ENCODE results near the gene TSPAN18. TPM values are rescaled to one million over a fixed set of nuclear protein-coding genes. Genes with fewer than 3 reads are reported as not detected.

Gene TSPAN18
- total RNA-seq, 6 donors from 2014 or later = 8.2 to 48.6 (median 17.5) TPM

DNA sequence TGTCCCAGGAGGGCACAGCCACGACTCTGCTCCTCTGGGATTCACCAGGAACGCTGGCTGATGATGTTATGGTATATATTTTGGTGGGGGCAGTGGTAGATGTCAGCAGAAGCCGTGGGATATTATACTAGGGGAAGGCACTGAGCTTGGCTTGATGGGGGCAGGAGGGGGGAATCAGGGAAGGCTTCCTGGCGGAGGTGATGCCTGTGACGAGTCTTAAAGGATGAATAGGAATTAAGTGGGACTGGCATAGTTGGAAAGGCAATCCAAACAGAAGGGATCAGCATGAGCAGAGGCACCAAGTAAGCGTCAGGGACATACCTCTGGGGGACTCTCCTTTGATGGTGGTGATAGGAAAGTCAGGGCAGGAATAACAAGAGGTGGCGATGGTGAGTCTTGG is 176.3 kb downstream of the TSPAN18 start:
- Histone ChIP-seq H3K4me3 (no peak overlapping the region), H3K4me1 (no peaks in the 10 kb centered on the region), H3K27ac (no peak overlapping the region), H3K36me3 (peaks cover 0 to 3% (median 0%) of the 10 kb centered on the region in 4 donors), H3K27me3 (no peaks in the 10 kb centered on the region), H3K9me3 (peaks cover 0 to 7% (median 0%) of the 10 kb centered on the region in 4 donors)
- WGBS, 2 donors = 72 to 80% methylated on average over 7 of the region's 7 CpGs
- ATAC-seq (ENCODE audit: low FRiP score in 2 of 2) (no peak), DNase-seq (no peak)
- TF ChIP-seq POLR2AphosphoS5 (IDR thresholded peaks at IDR 0.05) (no peak), POLR2A (IDR thresholded peaks at IDR 0.05) (no peak), EP300 (IDR thresholded peaks at IDR 0.05) (no peak)
- TF ChIP-seq, protein P1, sequence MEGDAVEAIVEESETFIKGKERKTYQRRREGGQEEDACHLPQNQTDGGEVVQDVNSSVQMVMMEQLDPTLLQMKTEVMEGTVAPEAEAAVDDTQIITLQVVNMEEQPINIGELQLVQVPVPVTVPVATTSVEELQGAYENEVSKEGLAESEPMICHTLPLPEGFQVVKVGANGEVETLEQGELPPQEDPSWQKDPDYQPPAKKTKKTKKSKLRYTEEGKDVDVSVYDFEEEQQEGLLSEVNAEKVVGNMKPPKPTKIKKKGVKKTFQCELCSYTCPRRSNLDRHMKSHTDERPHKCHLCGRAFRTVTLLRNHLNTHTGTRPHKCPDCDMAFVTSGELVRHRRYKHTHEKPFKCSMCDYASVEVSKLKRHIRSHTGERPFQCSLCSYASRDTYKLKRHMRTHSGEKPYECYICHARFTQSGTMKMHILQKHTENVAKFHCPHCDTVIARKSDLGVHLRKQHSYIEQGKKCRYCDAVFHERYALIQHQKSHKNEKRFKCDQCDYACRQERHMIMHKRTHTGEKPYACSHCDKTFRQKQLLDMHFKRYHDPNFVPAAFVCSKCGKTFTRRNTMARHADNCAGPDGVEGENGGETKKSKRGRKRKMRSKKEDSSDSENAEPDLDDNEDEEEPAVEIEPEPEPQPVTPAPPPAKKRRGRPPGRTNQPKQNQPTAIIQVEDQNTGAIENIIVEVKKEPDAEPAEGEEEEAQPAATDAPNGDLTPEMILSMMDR (IDR thresholded peaks at IDR 0.05) = no peak

DNA sequence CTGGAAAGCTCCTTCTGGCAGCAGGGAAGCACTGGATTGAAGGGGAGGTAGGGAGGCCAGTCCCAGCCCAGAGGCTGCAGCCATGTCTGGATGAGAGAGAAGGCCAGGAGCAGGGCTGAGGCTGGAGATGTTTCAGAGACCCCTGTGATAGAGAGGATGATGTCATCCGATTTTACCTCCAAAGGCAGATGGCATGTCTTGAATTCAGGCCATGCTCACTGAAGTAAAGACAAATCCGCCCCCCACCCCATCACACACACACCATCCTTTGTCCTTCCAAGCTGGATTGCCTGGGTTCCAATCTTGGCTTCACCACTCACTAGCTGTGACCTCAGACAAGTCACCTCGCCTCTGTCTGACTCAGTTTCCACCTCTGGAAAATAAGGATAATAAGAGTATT is 176.8 kb downstream of the TSPAN18 start:
- DNase-seq (no peak), ATAC-seq (ENCODE audit: low FRiP score in 2 of 2) (no peak)
- TF ChIP-seq, protein P1 (IDR thresholded peaks at IDR 0.05) = no peak
- TF ChIP-seq POLR2A (IDR thresholded peaks at IDR 0.05) = no peak
- no peak for TF ChIP-seq POLR2AphosphoS5 (IDR thresholded peaks at IDR 0.05)
- Histone ChIP-seq H3K27ac (no peak overlapping the region), H3K27me3 (no peaks in the 10 kb centered on the region), H3K36me3 (peaks cover 0 to under 1% (median 0%) of the 10 kb centered on the region in 4 donors), H3K4me3 (no peak overlapping the region), H3K4me1 (no peaks in the 10 kb centered on the region), H3K9me3 (peaks cover 0 to 5% (median 0%) of the 10 kb centered on the region in 4 donors)
- 83 to 94% methylated on average over 3 of the region's 3 CpGs for WGBS, 2 donors

DNA sequence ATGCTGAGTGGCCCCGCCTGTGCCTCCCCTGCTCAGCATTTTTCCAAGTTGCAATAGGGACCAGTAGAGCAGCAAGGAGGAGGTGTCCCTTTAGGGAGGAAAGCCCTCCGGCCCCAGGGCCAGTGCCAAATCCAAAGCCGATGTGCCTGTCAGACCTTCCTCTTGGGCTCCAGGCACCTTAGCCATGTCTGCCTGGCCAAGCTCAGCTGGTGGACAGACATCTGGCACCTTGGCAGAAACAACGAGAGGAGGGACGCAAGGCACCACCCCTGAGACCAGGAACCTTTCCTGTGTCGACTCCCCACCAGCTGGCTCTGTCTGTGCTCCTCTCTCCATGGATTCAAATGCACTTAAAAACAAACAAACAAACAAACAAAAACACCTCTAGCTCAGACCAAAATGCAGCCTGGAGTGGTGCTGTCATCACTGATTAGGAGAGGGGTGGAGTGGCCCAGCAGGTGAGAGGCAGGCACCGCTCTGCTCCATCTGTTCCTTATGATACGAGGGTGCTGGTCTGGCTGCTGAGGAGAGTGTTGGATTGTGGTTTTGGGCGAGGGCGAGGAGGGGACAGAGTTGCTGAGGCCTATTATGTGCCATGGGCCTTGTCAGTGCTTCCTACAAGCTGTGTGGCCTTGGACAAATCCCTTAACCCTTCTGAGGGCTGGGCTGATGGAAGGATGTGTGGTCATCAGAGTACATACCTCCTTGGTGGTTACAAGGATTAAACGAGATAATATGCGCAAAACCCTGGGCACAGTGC is 177.7 kb downstream of the TSPAN18 start:
- Histone ChIP-seq H3K4me1 (no peaks in the 10 kb centered on the region), H3K27me3 (no peaks in the 10 kb centered on the region), H3K4me3 (no peak overlapping the region), H3K9me3 (no peaks in the 10 kb centered on the region), H3K36me3 (no peaks in the 10 kb centered on the region), H3K27ac (no peak overlapping the region)
- no peak for TF ChIP-seq POLR2AphosphoS5 (IDR thresholded peaks at IDR 0.05)
- TF ChIP-seq, protein P1 (IDR thresholded peaks at IDR 0.05) = no peak
- no peak for TF ChIP-seq EP300 (IDR thresholded peaks at IDR 0.05)
- no peak for TF ChIP-seq POLR2A (IDR thresholded peaks at IDR 0.05)
- ATAC-seq (ENCODE audit: low FRiP score in 2 of 2) (no peak), DNase-seq (no peak)
- WGBS, 2 donors = 80 to 89% methylated on average over 10 to 12 of the region's 12 CpGs

DNA sequence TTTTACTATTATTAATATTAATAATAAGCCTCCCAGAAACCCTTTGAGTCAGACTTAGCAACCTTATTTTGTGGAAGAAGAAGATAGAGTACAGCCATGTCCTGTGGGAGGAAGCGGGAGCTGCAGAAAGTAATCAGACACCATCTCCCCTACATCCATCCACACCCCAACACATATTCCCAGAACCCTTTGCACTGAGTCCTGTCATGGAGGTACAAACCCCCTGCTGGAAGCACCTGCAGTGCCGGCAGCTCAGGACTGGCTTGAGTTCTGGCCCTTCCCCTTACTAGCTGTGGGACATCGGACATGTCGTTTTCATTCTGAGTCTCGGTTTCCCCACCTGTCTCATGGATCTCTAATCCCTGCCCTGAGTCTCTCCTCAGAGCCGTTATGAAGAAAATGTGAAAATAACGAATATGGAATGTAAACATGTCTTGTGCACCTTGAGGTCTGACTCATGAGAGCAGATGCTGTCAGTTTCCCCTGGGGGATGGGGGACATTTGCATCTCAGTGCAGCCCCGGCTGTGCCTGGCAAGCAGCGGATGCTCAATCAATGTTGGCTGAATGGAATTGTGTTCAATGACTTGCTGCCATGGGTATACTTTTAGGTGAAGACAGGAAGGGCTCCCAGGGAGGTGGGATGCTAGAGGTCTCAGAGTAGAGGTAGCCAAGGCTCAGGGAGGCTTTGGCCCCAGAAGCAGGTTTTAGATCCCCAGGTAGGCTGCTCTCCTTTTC is 178.5 kb downstream of the TSPAN18 start:
- Histone ChIP-seq H3K36me3 (no peaks in the 10 kb centered on the region), H3K27ac (no peak overlapping the region), H3K9me3 (no peaks in the 10 kb centered on the region), H3K27me3 (no peaks in the 10 kb centered on the region), H3K4me3 (no peak overlapping the region), H3K4me1 (no peaks in the 10 kb centered on the region)
- 86 to 88% methylated on average over 9 of the region's 9 CpGs for whole genome bisulfite sequencing, 2 donors
- no peak for DNase-seq
- ATAC-seq (ENCODE audit: low FRiP score in 2 of 2) = no peak
- TF ChIP-seq POLR2A (IDR thresholded peaks at IDR 0.05) (no peak), POLR2AphosphoS5 (IDR thresholded peaks at IDR 0.05) (no peak), EP300 (IDR thresholded peaks at IDR 0.05) (no peak)
- TF ChIP-seq, protein P1 (IDR thresholded peaks at IDR 0.05) = no peak
